NCI-H774 (cell line): ENCODE results near the gene MYOG.

Source experiments
- DNase-seq: peaks from one replicate; lab custom pipeline; 2025; lab: John Stamatoyannopoulos, UW

MYOG gene

DNA sequence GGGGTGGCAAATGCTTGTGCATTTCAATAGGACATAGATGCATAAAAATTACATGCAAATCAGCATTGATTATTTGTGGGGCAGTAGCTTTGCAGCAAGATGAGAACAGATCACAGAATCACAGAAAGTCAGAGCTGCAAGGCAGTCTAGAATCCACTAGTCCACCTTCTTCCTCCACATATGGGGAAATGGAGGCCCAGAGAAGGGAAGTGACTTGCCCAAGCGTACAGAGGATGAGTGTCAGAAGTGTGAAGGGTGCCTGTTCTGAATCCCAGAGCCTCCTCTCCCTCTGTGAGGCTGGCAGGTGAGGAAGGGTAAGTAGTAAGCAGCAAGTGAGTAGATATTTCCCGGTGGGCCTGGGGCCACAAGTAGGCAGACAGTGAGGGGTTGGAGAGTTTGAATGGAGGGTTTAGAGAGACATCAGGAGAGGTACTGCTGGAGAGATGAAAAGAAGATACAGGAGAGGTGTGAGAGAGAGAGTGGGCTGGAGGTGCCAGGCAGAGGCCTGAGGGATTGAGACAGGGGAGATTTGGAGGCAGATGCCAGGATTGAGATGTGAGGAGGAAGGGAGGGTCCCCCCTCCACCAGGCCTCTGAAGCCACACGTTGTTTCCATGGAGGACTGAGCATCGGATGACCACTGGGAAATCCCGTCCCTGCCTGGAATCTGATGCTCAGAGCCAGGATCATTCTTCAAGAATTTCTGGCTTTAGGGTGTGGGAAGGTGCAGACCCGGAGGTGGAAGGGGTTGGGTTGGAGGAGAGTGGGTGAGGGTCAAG lies 4.8 kb upstream of the MYOG start:
- DNase-seq: no peak

DNA sequence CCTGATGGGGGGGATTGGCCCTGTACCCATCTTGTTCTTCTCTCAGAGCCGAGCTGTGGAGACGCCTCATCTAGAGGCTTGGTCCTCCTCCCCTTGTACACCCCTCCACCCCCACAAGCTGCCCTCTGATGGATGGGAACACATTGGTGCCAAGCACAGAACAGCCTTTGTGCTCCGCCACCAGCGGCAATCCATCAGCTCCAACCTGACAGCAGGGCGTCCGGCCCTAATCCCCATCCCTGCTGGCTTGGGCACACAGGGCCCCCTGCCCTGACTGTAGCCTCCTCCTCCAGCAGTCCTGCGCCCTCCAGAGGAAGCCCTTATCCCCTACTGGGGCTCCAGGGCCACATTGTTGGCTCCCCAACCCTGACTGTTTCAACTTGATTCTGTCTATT lies 3.8 kb upstream of the MYOG start:
- no peak for DNase-seq

GRCh38 chr1:203089001-203089650 lies 3.3 kb upstream of the MYOG start:
- no peak for DNase-seq

DNA sequence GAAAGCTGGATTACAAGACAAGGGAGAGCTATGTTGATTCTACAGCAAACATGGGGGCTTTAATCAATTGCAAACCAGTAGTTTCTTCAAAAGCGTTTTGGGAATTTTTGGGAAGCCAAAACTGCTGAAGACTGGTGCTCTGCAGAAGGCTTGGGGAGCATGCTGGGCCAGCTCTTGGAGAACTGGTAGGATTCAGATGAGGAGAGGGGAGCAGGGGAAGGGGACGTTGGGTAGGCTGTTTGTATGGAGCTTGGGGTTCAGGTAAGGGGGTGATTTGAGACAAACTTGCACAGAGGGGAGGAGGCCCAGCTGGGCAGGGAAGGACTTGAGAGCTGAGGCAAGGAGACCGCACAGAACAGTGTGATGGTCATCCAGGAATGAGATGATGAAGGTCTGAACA lies 2.6 kb upstream of the MYOG start:
- DNase-seq: no peak

DNA sequence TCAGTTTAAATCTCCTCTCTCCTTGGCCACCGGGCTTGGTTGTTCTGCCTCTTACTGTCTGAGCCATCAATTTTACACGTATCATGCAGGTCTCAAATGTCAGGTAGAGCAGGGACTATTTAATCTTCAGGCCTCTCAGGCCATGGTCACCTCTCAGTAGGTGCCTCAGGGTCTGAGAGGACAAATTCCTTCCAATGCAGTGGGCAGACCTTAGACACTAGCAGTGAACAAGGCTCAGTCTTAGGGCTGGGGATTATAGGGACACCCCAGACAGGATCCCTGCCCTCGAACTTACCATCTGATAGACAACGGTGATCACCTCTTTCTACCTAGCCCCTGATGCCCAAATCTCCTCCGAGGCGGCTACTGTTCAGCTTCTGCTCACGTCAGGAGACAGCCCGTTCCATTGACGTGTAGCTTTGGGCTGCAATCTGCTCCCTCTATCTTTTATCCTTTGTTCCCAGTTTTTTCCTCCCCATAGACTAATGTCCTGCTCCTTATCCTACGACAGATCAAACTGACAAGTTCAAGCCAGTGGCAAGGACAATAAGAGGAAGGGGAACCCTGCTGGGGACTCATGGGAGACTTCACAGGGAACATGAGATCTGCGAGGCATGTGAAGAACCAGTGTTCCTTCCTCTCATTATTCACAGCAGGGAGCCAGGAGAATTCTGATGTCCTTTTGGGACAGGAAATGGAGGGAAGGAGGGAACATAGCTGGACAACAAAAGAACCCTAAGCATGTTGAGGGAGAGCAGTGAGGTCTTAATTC lies 1.4 kb upstream of the MYOG start:
- DNase-seq: no peak

GRCh38 chr1:203084588-203085527 lies 954 bp downstream of the MYOG start:
- no peak for DNase-seq

- DNase-seq: no peak
These were observed 2.3 kb downstream of the MYOG start for GRCh38 chr1:203083463-203083921.

- no peak for DNase-seq
These were observed 3.0 kb downstream of the MYOG start for GRCh38 chr1:203082571-203083462.

DNA sequence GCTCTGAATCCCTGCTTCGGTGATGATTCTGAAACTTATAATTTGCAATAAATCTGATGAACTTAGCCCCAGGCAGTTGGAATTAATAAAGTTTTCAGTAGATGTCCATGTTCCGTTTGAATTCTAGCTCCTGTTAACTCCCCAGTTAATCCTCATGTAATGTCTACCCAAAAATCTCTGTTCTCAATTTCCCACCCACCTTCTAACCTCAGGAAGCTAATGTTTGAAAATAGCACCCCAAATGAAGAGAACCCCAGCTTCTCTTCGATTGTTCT lies 3.6 kb downstream of the MYOG start:
- DNase-seq: no peak

DNA sequence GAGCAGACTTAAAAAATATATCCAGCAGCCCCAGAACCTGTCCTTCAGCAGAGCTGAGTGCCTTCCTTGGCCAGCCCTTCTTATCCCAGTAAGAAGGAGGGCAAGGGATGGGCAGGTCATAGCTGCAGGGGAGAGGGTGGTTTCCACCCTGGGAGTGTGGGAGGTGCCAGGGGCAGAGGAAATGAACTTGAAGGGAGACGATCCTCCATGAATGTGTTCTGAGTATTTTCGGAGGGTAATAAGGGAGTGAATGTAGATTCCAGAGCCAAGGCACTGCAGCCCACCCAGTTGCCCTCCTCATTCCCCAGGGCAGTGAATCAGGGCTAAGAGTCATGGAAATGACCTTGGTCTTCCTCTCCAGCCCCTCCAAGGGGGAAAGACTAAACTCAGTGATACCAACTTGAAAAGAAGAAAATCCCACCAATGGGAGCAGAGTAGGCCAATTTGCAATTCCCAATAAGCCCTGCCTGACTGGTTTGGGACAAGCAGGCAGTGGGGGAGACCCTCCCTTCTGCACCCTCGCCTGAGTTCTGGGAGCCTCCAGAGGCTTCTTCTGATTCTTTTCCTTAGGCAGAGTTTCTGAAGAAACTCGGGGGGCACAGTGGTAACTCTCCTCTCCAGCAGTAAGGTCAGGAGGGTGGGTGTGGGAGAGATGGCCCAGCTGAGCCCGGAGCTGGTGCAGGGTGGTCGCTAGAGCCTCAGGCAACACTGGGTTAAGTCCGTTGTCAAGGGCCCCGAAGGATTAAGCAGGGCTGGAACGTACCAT lies 4.2 kb downstream of the MYOG start:
- no peak for DNase-seq

DNA sequence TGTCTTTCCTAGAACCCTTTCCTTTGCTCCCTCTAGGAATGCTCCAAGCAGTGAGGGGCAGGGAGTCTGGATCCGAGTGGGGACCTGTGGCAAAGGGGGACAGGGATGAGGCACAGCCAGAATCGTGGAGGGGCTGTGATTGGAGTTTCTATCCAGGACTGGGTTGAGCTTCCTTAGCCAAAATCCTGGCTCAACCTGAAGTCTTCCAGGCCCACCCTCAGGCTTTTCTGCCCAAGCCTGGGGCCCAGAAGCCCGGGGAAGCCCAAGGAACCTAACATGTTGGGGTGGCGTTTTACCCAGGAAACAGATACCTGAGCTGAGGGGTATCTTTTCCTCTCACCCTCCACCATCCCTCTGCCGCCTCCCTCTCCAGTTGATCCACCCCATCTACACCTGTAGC lies 5.4 kb downstream of the MYOG start:
- no peak for DNase-seq

- no peak for DNase-seq
These were observed 7.3 kb downstream of the MYOG start for GRCh38 chr1:203078478-203078877.

GRCh38 chr1:203077956-203078355 lies 7.9 kb downstream of the MYOG start:
- DNase-seq: no peak

DNA sequence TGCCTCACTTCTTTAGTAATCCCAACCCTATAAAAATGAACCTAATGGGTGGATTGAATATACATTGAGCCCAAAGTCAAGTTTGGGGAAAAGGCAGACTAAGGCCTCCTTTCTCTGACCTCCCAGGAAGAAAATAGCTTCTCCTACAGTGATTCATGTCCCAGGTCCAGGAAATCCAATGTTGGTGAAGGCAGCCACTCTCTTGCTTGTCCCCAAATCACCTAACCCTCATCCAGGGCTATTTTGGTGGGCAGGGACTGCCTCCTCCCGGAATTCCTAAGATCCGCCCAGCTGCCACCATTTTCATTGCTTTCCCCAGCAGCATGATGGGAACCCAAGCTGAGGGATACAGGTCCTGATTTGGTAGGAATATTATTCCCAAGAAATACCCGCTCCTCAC lies 8.4 kb downstream of the MYOG start:
- no peak for DNase-seq

DNA sequence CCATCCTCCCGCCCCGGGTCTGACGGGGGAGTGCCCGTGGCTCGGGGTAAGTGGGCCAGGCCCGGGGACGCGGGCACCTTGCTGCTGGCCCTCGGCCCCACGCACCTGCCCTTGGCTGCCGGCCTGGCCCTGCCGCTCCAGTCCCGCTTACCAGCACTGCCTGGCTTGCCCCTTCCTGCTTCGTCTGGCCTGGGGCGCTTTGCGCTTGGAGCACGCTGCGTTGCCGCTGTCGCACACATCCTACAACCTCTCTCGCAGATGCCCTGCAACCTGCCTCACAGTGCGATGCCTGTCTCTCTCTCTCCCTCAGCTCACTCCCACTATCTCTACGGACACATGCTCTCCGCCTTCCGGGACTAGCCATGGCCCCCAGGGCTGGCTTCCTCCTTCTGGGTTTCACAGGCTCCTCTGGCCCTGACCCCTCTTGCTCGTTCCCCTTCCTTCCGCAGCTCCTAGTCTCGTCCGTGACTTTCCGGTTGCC lies 9.7 kb downstream of the MYOG start:
- DNase-seq: no peak

GRCh38 chr1:203075236-203076030 lies 10.4 kb downstream of the MYOG start:
- no peak for DNase-seq

DNA sequence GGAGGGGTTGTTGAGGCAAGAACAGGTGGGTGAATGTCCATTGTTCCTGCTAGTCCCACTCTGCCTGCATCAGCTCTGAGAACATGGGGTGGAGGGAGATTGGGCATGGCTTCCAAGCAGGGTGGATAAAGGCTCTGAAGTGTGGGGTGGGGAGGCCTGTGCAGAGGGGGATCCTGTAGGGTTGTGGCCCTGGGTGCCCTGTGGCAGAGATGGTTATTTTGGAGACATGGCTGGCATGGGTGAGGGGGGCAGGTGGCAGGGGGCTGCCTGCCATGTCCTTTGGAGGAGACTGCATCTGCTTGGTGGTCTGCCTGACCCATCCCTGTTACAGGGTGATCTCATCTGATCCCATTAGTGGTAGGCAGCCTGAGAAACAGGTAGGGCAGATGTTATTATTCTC lies 11.2 kb downstream of the MYOG start:
- DNase-seq: no peak

DNA sequence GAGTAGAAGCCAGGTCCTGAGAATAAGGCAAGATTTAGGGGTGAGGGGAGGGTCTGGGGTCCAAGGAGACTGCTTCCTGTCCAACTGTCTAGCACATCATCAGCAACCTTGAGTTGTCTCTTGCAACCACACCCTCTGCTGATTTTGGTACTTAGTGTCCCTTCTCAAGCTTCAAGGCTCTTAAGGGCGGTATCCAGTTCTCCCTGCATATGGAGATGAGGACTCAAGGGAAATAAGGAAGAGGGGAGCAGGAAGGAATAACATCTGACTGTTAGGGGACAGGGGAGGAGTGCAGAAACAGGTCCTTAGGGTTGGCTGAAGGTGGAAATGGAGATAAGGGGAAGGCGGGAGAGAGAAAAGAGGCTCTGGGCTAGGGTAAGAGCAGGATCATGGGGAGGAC lies 12.3 kb downstream of the MYOG start:
- no peak for DNase-seq

- DNase-seq: no peak
These were observed 12.9 kb downstream of the MYOG start for GRCh38 chr1:203072911-203073310.
